Right lobe of liver (tissue), 4 donors: ENCODE measurements around the gene P2RY6.

Experiments used
- CTCF ChIP-seq, 4 donors: fragments of 200-600 bp in 3 of 4; fragments of 450-650 bp in 1 of 4; IDR thresholded peaks; one replicate each; pipeline versions ENCODE4 v1.5.1 to v1.8.0; 2016 to 2022; ENCODE audit warnings: antibody characterized with exemption in 4 of 4, mild to moderate bottlenecking in 2 of 4
- POLR2A ChIP-seq: fragments of 450-650 bp; IDR thresholded peaks from one replicate; pipeline ENCODE4 v1.6.1; 2017; ENCODE audit warnings: antibody characterized with exemption, mild to moderate bottlenecking
- donor health status: DM: no; HTN: no; CAD: no.
- donor health status: DM: no; HTN: no; CAD: no.
- donor health status: DM: no; HTN: yes; CAD: no.

- TF ChIP-seq CTCF (IDR thresholded peaks at IDR 0.05): no peak
- TF ChIP-seq POLR2A: no peak
Observed at GRCh38 chr11:73237471-73238290, 34.5 kb upstream of the P2RY6 start.
